ENCODE measurements around the gene SLC24A4.

Gene SLC24A4

DNA sequence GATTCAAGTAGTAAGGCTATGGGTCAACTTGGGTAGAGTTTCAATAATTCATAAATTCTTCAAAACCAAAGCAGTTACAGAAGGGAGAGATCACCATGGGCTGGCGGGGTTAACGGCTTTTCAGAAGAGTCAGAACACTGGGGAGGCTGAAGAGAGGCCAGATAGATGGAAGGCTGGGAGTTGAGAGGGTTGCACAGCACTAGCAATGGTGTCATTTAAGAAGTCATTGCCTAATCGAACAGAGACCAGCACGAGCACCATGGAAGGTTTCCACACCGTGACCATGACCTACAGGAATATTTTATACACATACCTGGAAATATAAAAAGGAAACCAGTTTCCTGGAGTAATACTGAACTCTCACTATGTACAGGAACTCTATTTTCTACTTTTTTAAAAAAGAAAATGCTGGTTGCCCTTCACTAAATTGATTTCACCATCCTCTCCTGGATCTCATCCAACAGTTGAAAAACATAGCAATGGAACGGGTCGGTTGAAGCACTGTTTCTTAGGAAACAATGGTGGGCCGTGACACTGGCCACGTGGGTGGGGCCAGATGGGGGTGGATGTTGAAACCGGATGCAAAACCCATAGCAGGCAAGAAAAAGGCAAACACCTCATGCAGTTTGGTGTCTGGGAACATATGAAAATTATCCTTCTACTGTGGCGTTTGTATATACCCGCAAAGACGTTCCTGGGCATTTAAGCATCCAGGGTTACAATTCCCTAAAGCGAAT, 152.7 kb downstream of the SLC24A4 start:
- no peak overlapping the region for H3K4me3 ChIP-seq (ENCODE audit: low read length)
- TF ChIP-seq, protein P1, sequence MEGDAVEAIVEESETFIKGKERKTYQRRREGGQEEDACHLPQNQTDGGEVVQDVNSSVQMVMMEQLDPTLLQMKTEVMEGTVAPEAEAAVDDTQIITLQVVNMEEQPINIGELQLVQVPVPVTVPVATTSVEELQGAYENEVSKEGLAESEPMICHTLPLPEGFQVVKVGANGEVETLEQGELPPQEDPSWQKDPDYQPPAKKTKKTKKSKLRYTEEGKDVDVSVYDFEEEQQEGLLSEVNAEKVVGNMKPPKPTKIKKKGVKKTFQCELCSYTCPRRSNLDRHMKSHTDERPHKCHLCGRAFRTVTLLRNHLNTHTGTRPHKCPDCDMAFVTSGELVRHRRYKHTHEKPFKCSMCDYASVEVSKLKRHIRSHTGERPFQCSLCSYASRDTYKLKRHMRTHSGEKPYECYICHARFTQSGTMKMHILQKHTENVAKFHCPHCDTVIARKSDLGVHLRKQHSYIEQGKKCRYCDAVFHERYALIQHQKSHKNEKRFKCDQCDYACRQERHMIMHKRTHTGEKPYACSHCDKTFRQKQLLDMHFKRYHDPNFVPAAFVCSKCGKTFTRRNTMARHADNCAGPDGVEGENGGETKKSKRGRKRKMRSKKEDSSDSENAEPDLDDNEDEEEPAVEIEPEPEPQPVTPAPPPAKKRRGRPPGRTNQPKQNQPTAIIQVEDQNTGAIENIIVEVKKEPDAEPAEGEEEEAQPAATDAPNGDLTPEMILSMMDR (conservative IDR thresholded peaks at IDR 0.05; ENCODE audit: low read length): no peak
- DNase-seq (ENCODE audit: low read depth): peak; percentile 70

DNA sequence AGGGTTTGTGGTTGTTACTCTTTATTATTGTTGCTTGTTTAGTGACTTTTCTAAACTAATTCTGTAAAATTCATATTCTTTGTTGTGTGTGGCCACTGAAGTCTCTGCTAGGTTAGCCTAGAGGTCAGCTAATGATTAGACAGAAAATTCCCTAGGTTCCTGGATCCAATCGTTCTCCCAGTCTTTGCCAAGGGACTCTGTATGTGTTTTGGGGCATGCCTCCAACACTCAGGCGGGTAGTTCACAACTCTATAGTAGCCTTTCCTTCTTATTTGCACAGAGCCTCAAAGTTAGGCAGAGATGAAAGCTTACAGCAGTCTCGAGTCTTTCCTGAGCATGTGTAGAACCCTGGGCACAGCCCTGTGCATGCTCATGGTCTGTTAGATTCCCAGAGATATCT, 157.9 kb downstream of the SLC24A4 start:
- TF ChIP-seq, protein P1 (conservative IDR thresholded peaks at IDR 0.05; ENCODE audit: low read length): no peak
- H3K4me3 ChIP-seq (ENCODE audit: low read length): no peak overlapping the region
- no peak for DNase-seq (ENCODE audit: low read depth)

DNA sequence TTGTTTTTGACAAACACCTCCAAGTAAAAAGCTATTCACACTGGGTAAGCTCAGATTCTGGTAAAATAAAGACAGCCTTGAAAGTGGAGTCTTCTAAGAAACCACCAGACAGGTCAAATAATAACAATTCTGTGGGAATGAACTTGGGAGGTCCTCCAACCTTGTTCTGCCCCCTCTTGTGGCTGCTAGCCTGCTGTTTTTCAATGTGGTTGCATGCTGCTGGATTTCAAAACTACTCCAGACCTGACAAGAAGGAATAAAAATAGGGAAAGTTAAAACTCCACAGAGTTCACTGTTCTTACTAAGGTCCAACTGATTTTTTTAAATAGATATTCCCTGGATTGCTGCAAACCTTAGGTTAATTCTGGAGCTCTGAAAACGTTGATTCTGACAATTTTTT, 158.4 kb downstream of the SLC24A4 start:
- TF ChIP-seq, protein P1 (conservative IDR thresholded peaks at IDR 0.05; ENCODE audit: low read length): peak; percentile 61
- no peak overlapping the region for H3K4me3 ChIP-seq (ENCODE audit: low read length)
- DNase-seq (ENCODE audit: low read depth): peak; percentile 74

- DNase-seq (ENCODE audit: low read depth): no peak
- TF ChIP-seq, protein P1 (conservative IDR thresholded peaks at IDR 0.05; ENCODE audit: low read length): no peak
Observed at GRCh38 chr14:92481811-92482555, 159.0 kb downstream of the SLC24A4 start.

DNA sequence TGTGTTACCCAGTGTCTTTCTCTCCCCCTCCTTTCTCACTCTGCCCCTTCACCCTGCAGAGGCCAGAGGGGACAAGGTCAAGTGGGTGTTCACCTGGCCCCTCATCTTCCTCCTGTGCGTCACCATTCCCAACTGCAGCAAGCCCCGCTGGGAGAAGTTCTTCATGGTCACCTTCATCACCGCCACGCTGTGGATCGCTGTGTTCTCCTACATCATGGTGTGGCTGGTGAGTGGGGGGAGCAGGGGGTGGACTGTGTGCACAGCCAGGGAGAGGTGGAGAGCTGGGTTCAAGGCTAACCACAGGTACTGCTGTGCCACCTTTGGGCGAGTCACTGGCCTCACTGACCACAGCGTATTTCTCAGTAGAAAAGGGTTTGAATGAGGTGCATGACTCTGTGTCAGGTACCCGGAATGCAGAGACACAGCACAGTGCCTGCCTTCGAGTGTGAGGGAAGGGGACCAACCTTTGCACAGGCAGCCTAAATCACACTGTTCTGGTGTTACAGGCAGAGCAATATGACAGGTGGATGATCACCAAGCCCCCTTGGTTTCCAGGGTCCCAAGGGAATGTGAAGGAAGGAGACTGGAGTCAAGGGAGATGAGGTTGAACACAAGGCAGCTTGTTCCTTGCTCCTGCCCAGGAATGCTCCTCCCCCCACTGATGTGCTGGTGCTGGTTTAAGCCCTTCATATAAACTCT, 159.8 kb downstream of the SLC24A4 start:
- H3K4me3 ChIP-seq (ENCODE audit: low read length): no peak overlapping the region
- DNase-seq (ENCODE audit: low read depth): no peak
- TF ChIP-seq, protein P1 (conservative IDR thresholded peaks at IDR 0.05; ENCODE audit: low read length): no peak

More at GRCh38 chr14:92481811-92482555, 159.0 kb downstream of the SLC24A4 start:
- no peak overlapping the region for H3K4me3 ChIP-seq (ENCODE audit: low read length)

DNA sequence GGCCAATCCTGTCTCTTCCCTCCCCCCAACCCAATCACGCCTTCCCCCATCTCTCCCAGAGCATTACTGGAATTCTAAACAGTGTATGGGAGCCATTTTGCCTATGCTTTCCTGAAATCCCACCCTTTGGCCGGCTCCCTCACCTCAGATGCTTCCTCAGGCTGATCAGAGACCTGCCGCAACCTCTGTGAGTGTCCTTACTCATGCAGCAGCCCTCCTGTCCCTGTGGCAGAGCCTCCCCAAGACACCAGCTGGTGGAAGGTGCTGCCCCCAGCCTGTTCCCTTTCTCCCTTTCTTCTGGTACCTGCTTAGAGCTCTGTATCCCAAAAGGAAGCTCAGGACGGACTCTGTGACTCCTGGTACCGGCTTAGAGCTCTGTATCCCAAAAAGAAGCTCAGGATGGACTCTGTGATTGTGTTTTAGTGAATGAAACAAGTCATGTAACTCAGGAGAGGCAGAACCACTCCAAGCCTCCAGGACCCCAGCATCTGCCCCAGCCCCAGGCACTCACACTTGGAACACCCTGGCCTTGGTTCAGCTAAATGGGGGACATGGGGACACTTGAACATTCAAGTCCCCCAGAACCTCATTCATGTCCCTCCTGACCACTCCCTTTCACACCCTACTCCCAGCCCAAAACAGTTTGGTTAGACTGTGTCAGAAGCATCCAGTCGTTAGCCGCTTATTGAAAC, 161.3 kb downstream of the SLC24A4 start:
- TF ChIP-seq, protein P1 (conservative IDR thresholded peaks at IDR 0.05; ENCODE audit: low read length): no peak
- H3K4me3 ChIP-seq (ENCODE audit: low read length): no peak overlapping the region
- no peak for DNase-seq (ENCODE audit: low read depth)
